Measurements from ENCODE around the gene EFCAB8. TPM values are rescaled to one million over a fixed set of nuclear protein-coding genes. Genes with fewer than 3 reads are reported as not detected.

The EFCAB8 gene
- total RNA-seq, 1 donor from 2014 or later = 0.72 TPM

DNA sequence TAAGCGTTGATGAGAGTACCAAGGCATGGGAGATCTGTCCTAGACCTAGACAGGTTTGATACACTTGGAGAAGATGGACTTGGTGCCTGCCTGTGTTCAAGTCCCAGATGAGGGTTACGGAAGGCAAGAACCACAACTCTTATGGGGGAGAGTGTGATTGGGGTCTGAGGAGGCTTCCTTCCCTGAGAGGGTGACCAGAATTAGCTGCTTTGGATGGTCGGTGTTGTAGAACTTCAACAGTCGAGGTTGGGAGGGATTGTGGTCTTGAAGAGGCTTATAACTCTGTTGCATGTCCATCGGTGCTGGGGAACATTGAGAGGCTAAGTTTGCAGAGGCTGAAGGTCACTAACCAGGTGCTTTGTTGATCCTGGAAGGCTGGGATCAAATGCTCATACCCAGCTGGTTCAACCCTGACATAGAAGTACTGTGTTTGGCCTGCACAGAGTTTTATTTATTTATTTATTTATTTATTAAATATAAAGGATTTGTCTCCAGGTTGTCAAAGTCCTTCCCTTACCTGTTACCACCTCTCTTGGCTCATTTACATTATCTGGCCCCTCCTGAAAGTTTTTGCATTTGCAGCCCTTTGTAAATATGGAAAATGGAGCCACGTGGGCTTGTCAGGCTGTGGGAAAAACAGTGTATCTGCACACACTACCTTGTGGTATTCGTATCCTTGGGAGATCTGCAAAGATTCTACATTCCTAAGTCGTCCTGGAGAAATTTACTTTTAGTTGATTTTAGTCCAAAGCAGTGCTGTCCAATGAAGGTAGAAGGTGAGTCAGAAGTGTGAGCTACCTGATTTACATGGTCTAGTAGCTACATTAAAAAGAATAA is 15.8 kb upstream of the EFCAB8 start:
- DNase-seq = no peak
- no peaks in the 10 kb centered on the region for H3K9me3 ChIP-seq
- peaks cover 97% of the 10 kb centered on the region for H3K36me3 ChIP-seq
- H3K4me1 ChIP-seq = no peaks in the 10 kb centered on the region
- H3K4me3 ChIP-seq = no peak overlapping the region
- H3K27ac ChIP-seq = no peak overlapping the region
- intact Hi-C loops (cut with DNase I) = no loop called here
- TF ChIP-seq, protein P1, sequence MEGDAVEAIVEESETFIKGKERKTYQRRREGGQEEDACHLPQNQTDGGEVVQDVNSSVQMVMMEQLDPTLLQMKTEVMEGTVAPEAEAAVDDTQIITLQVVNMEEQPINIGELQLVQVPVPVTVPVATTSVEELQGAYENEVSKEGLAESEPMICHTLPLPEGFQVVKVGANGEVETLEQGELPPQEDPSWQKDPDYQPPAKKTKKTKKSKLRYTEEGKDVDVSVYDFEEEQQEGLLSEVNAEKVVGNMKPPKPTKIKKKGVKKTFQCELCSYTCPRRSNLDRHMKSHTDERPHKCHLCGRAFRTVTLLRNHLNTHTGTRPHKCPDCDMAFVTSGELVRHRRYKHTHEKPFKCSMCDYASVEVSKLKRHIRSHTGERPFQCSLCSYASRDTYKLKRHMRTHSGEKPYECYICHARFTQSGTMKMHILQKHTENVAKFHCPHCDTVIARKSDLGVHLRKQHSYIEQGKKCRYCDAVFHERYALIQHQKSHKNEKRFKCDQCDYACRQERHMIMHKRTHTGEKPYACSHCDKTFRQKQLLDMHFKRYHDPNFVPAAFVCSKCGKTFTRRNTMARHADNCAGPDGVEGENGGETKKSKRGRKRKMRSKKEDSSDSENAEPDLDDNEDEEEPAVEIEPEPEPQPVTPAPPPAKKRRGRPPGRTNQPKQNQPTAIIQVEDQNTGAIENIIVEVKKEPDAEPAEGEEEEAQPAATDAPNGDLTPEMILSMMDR (IDR thresholded peaks at IDR 0.05) = no peak
- ATAC-seq = no peak
- H3K27me3 ChIP-seq = no peaks in the 10 kb centered on the region

DNA sequence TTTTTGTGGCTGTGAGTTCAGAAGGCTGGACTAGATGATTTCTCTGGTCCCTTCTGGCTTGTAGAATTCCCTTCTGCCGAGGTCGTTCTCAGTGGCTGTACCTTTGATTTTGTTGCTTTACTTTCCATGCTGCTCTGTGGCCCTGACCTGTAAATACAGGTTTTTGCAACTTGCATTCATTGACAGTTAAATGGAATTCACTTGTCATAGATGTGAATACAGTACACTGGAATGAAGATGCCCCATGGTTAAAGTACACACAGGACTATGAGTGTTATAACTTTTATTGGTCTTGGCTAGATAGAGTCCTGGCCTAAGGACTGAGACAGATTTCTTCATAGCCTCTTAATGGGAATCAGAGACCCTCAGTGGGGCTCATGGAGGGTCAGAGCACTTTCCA is 12.9 kb upstream of the EFCAB8 start:
- TF ChIP-seq, protein P1 (IDR thresholded peaks at IDR 0.05) = no peak
- H3K27me3 ChIP-seq = no peaks in the 10 kb centered on the region
- H3K27ac ChIP-seq = no peak overlapping the region
- intact Hi-C loops (cut with DNase I) = no loop called here
- no peaks in the 10 kb centered on the region for H3K4me1 ChIP-seq
- H3K4me3 ChIP-seq = no peak overlapping the region
- peaks cover 97% of the 10 kb centered on the region for H3K36me3 ChIP-seq
- DNase-seq (no peak), ATAC-seq (no peak)
- H3K9me3 ChIP-seq = no peaks in the 10 kb centered on the region

DNA sequence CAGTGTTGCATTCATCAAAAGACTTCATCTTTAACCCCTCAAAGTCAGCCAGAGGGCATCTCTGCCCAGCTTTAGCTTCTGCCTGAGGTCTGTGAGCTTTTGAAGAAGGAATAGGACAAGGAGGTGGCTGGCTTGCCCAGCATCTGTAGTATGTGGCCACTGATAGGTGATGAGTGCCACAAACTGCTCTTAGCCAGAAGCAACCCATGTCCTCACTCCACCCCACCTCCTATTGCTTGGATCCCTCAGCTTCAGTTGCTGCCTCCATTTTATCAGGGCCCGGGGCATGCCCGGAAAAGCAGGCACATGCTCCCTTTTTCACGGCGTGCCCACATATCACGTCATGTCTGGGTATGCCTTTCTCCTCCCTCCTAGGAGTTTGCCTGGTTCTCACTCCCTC is 11.9 kb upstream of the EFCAB8 start:
- ATAC-seq (no peak), DNase-seq (no peak)
- H3K27ac ChIP-seq = no peak overlapping the region
- H3K9me3 ChIP-seq = no peaks in the 10 kb centered on the region
- no peaks in the 10 kb centered on the region for H3K27me3 ChIP-seq
- intact Hi-C loops (cut with DNase I) = no loop called here
- no peaks in the 10 kb centered on the region for H3K4me1 ChIP-seq
- peaks cover 97% of the 10 kb centered on the region for H3K36me3 ChIP-seq
- TF ChIP-seq, protein P1 (IDR thresholded peaks at IDR 0.05) = no peak
- no peak overlapping the region for H3K4me3 ChIP-seq

DNA sequence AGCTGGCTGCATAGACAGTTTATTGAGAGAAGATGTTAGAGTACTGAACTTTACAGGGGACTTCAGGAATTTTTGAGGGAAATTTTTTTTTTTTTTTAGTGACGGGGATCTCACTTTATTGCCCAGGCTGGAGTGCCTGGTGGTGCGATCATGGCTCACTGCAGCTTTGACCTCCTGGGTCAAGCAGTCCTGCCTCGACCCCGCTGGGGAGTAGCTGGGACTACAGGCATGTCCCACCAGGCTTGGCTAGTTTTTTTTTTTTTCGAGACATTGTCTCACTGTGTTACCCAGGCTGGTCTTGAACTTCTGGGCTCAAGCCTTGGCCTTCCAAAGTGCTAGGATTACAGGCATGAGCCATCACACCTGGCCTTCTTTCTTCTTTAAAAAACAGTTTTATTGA is 10.8 kb upstream of the EFCAB8 start:
- no peak for ATAC-seq
- Histone ChIP-seq H3K9me3 (no peaks in the 10 kb centered on the region), H3K4me1 (no peaks in the 10 kb centered on the region), H3K36me3 (peaks cover 96% of the 10 kb centered on the region), H3K27ac (no peak overlapping the region), H3K27me3 (no peaks in the 10 kb centered on the region), H3K4me3 (no peak overlapping the region)
- TF ChIP-seq, protein P1 (IDR thresholded peaks at IDR 0.05) = no peak
- intact Hi-C loops (cut with DNase I) = no loop called here
- no peak for DNase-seq

DNA sequence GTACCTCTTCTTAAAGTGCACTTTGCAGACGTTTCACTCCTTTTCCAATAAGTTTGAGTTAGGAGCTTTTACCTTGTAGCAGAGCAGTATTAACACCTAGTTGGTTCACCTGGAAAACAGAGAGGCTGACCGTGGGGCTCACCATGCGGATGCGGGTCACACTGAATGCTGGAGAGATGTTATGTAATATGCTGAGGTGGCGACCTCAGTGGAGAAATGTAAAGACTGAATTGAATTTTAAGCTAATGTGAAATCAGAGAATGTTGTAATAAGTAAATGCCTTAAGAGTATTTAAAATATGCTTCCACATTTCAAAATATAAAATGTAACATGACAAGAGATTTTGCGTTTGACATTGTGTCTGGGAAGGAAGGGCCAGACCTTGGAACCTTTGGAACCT is 9.9 kb upstream of the EFCAB8 start:
- intact Hi-C loops (cut with DNase I) = no loop called here
- no peaks in the 10 kb centered on the region for H3K4me1 ChIP-seq
- TF ChIP-seq, protein P1 (IDR thresholded peaks at IDR 0.05) = no peak
- no peaks in the 10 kb centered on the region for H3K9me3 ChIP-seq
- no peak overlapping the region for H3K4me3 ChIP-seq
- peaks cover 91% of the 10 kb centered on the region for H3K36me3 ChIP-seq
- no peak for DNase-seq
- H3K27ac ChIP-seq = no peak overlapping the region
- no peak for ATAC-seq
- no peaks in the 10 kb centered on the region for H3K27me3 ChIP-seq

Measured in upper lobe of right lung (tissue), 1 donor.